C1 segment of cervical spinal cord (tissue), 14 donors: Measurements from ENCODE around the gene PLEKHA6.

Experiments used
- DNase-seq, 14 donors: peaks; one replicate each; lab custom pipeline; 2025; lab: John Stamatoyannopoulos, UW

Gene PLEKHA6

GRCh38 chr1:204192589-204193352 lies 167.0 kb downstream of the PLEKHA6 start:
- DNase-seq: no peak

- no peak for DNase-seq
Observed at GRCh38 chr1:204192046-204192445, 167.7 kb downstream of the PLEKHA6 start.

GRCh38 chr1:204191456-204191855 lies 168.3 kb downstream of the PLEKHA6 start:
- DNase-seq: peak in 9 of 14 donors; percentile 7 to 70 (median 32)

GRCh38 chr1:204190212-204191211 lies 169.2 kb downstream of the PLEKHA6 start:
- no peak for DNase-seq

DNA sequence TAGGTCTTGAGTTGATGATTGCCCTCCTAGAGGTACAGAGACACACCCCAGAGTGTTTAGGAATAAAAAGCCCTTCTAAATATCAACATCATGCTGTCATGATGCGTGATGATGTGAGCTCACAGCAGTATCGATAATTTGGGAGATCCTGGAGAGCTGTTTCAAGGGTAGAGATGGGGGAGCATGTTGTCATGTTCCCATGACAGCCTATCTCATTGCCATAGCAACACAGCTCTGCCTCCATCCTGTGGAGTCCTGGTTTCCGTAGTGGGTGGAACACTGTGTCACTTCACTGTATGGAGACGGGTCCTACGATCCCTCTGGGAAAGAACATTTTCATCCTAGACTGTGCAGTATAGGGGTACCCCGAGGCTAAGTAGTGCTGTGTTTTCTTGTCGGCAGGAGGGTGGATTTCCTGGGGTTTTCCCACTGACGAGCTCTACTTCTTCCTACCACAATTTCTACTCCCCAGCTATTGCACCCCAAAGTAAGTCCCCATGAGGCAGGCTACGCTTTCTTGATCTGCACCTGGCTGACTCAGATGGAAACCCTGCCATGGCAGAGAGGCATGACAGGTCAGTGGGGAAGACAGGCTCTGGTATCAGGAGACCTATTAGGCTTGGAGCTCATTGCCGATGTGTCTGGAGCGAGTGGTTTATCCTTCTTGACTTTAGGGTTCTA lies 170.6 kb downstream of the PLEKHA6 start:
- DNase-seq: no peak

- no peak for DNase-seq
Observed at GRCh38 chr1:204186597-204186996, 173.1 kb downstream of the PLEKHA6 start.

- no peak for DNase-seq
Observed at GRCh38 chr1:204181116-204181515, 178.6 kb downstream of the PLEKHA6 start.

GRCh38 chr1:204180133-204180532 lies 179.6 kb downstream of the PLEKHA6 start:
- no peak for DNase-seq

DNA sequence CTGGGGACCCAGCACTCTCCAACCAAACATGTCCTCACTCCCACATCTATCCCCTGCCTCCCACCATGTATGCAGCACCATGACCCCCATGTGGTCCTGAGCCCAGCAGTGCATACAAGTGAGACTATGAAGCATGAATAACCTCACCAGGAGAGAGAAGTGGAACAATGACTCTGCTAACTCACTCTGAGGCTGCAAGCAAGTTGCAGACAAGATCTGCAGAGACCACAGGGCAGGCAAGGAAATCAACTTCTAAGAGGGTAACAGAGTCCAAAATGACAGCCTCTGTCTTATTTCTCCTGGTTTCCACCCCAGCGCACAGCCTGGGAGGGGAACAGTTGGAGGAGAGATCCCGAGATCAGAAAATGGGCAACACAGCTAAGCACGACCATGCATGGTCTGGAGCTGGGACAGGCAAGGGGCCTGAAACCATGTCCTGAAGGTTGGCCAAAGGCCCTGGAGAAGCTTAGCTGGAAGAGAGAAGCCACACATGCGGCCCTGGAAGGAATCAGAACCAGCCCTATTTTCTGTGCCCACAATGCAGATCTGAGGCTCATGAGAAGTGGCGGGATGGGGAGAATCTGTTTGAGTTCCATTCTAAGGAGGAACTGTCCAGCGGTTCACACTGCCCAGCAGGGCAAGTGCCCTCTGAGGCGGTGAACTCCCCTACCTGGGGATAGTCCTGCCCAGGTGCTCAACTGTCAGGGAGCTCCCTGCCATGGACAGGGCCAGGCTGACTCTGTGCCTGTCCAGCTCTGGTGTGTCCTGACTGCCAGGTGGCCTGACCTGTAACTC lies 181.0 kb downstream of the PLEKHA6 start:
- DNase-seq: no peak

DNA sequence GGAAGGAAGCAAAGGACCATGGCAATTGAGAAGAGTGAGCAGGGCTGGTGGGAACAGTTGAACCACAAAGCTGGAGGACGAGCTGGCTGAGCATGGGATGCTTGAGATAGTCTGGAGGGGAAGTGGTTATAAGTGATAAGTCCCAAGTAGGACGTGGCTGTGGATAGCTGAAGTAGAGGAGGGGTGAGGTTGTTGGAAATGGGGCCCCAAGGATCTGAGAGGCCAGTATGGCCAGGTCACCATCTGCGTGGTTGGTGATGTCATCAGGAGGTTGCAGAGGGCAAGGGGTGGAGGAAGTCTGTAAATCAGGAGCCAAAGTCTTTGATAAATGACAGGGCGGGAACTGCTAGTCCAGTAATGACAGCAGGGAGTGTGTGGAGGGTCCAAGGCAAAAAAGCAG lies 182.6 kb downstream of the PLEKHA6 start:
- DNase-seq: no peak

DNA sequence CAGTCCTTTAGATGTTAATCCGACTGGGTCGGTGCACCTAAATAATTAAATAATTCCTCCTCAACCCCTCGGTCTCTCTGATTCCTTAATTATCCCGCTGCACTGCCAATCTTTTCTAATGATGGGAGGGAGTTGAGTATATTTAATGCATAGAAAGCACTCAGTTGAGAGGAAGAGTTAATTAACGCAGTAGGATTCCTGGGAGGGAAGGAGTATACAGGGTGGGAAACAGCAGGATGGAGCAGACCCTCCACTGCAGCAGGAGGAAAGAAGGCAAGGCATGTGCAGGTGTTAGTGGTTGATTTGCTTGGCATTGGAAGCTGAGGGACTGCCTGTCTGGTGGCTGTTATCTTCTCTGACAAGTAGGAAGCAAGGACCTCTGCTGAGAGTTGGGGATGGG lies 183.7 kb downstream of the PLEKHA6 start:
- DNase-seq: no peak

- DNase-seq: no peak
Observed at GRCh38 chr1:204174958-204175357, 184.8 kb downstream of the PLEKHA6 start.

DNA sequence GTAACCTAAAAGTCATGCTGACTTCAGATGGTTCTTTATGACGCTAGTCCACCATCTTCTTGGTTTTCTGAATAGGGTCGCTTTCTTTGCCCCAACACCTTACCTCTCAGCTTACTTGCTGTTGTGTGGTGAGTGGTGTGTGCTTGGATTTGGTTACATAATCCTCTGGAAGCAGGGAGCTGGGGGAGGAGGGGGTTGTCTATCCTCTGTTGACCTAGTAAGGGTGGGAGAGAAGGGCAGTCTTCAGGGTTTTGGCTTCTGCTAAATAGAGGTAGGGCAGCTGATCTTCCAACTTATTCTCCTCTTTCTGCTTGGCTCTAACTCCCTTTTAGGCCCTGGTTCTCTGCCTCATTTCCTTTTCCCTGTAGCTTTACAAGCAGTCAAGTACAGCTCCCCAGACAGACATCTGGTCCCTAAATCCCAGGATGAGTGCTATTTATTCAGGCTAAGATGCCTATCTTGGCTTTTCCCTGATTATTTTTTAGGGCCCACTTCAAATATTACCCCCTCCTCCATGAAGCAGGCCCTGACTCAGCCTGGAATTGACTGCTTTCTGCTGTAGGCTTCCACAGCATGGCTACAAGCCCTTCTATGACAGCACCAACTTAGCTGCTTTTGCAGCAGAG lies 187.2 kb downstream of the PLEKHA6 start:
- DNase-seq: peak in 1 of 14 donors; percentile 39

- no peak for DNase-seq
Observed at GRCh38 chr1:204171751-204172178, 188.0 kb downstream of the PLEKHA6 start.

- no peak for DNase-seq
Observed at GRCh38 chr1:204170494-204171155, 189.1 kb downstream of the PLEKHA6 start.

- no peak for DNase-seq
Observed at GRCh38 chr1:204169858-204170257, 189.9 kb downstream of the PLEKHA6 start.
